ENCODE data around the gene OR51E1. TPM values are rescaled to one million over a fixed set of nuclear protein-coding genes. Genes with fewer than 3 reads are reported as not detected.

Gene OR51E1
- total RNA-seq, 1 donor from 2014 or later, result 0.81 TPM

- H3K27ac Mint-ChIP-seq (ENCODE audit: unreplicated experiment), result no peak overlapping the region
These were observed 2.2 kb downstream of the OR51E1 start for GRCh38 chr11:4645974-4646373.

GRCh38 chr11:4647766-4648165 is 4.0 kb downstream of the OR51E1 start:
- H3K27ac Mint-ChIP-seq (ENCODE audit: unreplicated experiment), result peak overlapping the region; percentile 70
- no peak for TF ChIP-seq CTCF (IDR thresholded peaks at IDR 0.05)

More at GRCh38 chr11:4645974-4646373, 2.2 kb downstream of the OR51E1 start:
- TF ChIP-seq CTCF (IDR thresholded peaks at IDR 0.05), result no peak
- DNase-seq (ENCODE audit: extremely low spot score, unreplicated experiment), result no peak
- Mint-ChIP-seq H3K27me3 (ENCODE audit: unreplicated experiment) (no peaks in the 10 kb centered on the region), H3K4me3 (ENCODE audit: unreplicated experiment) (no peak overlapping the region), H3K4me1 (ENCODE audit: unreplicated experiment) (peaks cover 69% of the 10 kb centered on the region), H3K9me3 (ENCODE audit: unreplicated experiment) (no peaks in the 10 kb centered on the region), H3K36me3 (ENCODE audit: unreplicated experiment) (no peaks in the 10 kb centered on the region)

GRCh38 chr11:4654635-4655369 is 11.0 kb downstream of the OR51E1 start:
- Mint-ChIP-seq H3K27me3 (ENCODE audit: unreplicated experiment) (no peaks in the 10 kb centered on the region), H3K27ac (ENCODE audit: unreplicated experiment) (no peak overlapping the region), H3K9me3 (ENCODE audit: unreplicated experiment) (no peaks in the 10 kb centered on the region), H3K4me3 (ENCODE audit: unreplicated experiment) (no peak overlapping the region), H3K36me3 (ENCODE audit: unreplicated experiment) (no peaks in the 10 kb centered on the region), H3K4me1 (ENCODE audit: unreplicated experiment) (peaks cover 6% of the 10 kb centered on the region)
- TF ChIP-seq CTCF (IDR thresholded peaks at IDR 0.05), result no peak
- no peak for DNase-seq (ENCODE audit: extremely low spot score, unreplicated experiment)

More at GRCh38 chr11:4647766-4648165, 4.0 kb downstream of the OR51E1 start:
- Mint-ChIP-seq H3K4me1 (ENCODE audit: unreplicated experiment) (peaks cover 53% of the 10 kb centered on the region), H3K4me3 (ENCODE audit: unreplicated experiment) (no peak overlapping the region), H3K27me3 (ENCODE audit: unreplicated experiment) (no peaks in the 10 kb centered on the region), H3K36me3 (ENCODE audit: unreplicated experiment) (no peaks in the 10 kb centered on the region), H3K9me3 (ENCODE audit: unreplicated experiment) (no peaks in the 10 kb centered on the region)
- DNase-seq (ENCODE audit: extremely low spot score, unreplicated experiment), result no peak

- peaks cover 9% of the 10 kb centered on the region for H3K4me1 Mint-ChIP-seq (ENCODE audit: unreplicated experiment)
- H3K4me3 Mint-ChIP-seq (ENCODE audit: unreplicated experiment), result no peak overlapping the region
- no peak for DNase-seq (ENCODE audit: extremely low spot score, unreplicated experiment)
- no peaks in the 10 kb centered on the region for H3K9me3 Mint-ChIP-seq (ENCODE audit: unreplicated experiment)
- no peak for TF ChIP-seq CTCF (IDR thresholded peaks at IDR 0.05)
- H3K27me3 Mint-ChIP-seq (ENCODE audit: unreplicated experiment), result no peaks in the 10 kb centered on the region
- no peaks in the 10 kb centered on the region for H3K36me3 Mint-ChIP-seq (ENCODE audit: unreplicated experiment)
- no peak overlapping the region for H3K27ac Mint-ChIP-seq (ENCODE audit: unreplicated experiment)
These were observed 15.1 kb downstream of the OR51E1 start for GRCh38 chr11:4658629-4659445.

- DNase-seq (ENCODE audit: extremely low spot score, unreplicated experiment), result no peak
- TF ChIP-seq CTCF (IDR thresholded peaks at IDR 0.05), result no peak
- no peak overlapping the region for H3K27ac Mint-ChIP-seq (ENCODE audit: unreplicated experiment)
- H3K27me3 Mint-ChIP-seq (ENCODE audit: unreplicated experiment), result no peaks in the 10 kb centered on the region
- no peak overlapping the region for H3K4me3 Mint-ChIP-seq (ENCODE audit: unreplicated experiment)
- no peaks in the 10 kb centered on the region for H3K9me3 Mint-ChIP-seq (ENCODE audit: unreplicated experiment)
- H3K36me3 Mint-ChIP-seq (ENCODE audit: unreplicated experiment), result no peaks in the 10 kb centered on the region
- H3K4me1 Mint-ChIP-seq (ENCODE audit: unreplicated experiment), result peaks cover 32% of the 10 kb centered on the region
These were observed 19.1 kb downstream of the OR51E1 start for GRCh38 chr11:4662876-4663275.

Data from osteocyte (in vitro differentiated cells).